ENCODE measurements around the gene DUOXA2. TPM values are rescaled to one million over a fixed set of nuclear protein-coding genes. Genes with fewer than 3 reads are reported as not detected.
"Not testable (repeated sequence)": the region's sequence is repeated elsewhere in the genome, so short reads cannot be mapped to it uniquely, and the experiment has no call there.

DUOXA2 gene
- polyA plus RNA-seq, 4 donors: not detected

DNA sequence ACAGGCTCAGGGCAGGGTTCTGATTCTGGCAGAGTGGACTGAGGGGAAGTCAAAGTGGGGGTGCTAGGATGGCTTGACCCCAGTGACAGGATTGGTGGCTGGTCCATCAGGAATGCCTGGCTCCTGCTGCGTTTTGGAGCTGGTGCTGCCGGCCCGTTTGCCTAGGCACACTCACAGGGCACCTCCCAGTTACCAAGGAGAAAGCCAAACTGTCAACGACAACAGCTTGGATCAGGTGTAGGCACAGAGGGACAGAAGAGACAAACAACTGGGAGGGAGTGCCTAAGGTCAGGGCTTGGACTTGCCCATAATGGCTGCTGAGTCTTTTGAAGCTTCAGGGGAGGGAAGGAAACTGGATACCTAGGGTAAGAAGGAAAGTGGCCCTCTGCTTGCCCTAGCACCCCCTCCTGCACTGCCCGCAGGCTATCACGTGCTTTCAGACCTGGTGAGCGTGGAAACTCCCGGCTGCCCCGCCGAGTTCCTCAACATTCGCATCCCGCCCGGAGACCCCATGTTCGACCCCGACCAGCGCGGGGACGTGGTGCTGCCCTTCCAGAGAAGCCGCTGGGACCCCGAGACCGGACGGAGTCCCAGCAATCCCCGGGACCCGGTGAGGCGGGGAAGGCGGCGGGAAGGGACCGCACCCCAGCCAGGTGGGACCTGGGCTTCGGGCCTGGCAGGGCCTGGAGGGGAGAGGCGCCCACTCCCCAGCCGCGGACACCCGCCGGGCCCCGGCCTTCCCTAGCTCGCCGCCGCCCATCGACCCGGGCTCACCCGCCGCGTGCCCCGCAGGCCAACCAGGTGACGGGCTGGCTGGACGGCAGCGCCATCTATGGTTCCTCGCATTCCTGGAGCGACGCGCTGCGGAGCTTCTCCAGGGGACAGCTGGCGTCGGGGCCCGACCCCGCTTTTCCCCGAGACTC is 20.8 kb downstream of the DUOXA2 start:
- DNase-seq (ENCODE audit: low read depth in 4 of 4, low spot score in 3 of 4): no peak

GRCh38 chr15:45135705-45136377 is 21.7 kb downstream of the DUOXA2 start:
- DNase-seq (ENCODE audit: low read depth in 4 of 4, low spot score in 3 of 4): not testable (repeated sequence)

DNA sequence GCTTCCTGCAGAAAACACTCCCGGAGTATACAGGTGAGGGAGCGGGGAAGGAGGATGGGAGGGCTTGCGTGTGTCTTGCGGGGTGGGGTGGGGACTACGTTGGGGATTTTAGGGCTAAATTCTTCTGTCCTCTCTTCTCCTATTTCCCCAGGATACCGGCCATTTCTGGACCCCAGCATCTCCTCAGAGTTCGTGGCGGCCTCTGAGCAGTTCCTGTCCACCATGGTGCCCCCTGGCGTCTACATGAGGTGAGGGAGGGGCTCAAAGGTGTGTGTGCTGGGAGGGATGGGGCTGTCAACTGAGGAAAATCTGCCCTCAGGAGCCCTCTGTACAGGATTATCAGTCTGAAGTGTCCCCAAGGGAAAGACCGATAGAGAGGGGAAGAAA is 22.2 kb downstream of the DUOXA2 start:
- DNase-seq (ENCODE audit: low read depth in 4 of 4, low spot score in 3 of 4): no peak

DNA sequence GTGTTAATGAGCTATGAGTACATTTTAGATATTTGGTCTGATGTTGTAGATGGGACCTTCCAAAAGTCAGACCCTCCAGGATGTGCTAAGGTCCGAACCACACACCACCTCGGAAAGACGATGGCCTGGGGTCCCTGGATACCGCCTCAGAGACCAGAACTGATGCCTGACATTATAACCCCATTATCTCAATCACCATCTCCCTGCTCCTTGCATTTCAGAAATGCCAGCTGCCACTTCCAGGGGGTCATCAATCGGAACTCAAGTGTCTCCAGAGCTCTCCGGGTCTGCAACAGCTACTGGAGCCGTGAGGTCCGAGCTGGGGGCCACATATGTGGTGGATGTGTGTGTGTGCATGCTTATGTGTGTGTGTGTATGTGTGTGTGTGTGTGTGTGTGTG is 23.6 kb downstream of the DUOXA2 start:
- DNase-seq (ENCODE audit: low read depth in 4 of 4, low spot score in 3 of 4): no peak

DNA sequence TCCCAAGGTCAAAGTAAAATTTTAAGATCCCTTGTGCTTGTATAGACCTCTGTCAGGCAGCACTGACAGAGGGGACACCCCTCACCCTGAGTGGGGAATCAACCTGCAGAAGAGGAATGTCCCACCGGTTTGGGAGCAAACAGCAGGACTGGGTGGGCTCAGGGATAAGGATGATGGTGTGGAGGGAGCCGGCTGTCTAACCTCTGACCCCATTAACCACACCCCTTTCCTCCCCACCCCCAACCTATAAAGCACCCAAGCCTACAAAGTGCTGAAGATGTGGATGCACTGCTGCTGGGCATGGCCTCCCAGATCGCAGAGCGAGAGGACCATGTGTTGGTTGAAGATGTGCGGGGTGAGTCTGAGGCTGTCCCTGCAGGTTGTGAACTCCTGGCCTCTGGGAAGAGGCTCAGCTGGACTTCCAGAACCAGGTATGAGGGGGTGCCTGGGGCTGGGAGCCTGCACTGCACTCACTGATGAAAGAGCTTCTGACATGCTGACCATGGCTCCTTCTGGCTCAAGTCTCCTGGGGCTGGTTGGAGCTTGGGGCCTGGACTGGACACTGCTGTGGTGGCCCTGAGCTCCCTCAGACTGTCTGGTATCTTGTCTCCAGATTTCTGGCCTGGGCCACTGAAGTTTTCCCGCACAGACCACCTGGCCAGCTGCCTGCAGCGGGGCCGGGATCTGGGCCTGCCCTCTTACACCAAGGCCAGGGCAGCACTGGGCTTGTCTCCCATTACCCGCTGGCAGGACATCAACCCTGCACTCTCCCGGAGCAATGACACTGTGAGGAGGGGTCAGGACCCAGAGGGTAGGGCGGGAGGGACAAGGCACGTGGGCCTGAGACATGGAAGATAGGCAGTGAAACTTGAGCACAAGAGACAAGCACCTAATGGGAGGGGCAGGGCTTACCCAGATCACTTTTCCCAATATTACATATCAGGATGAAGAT is 25.0 kb downstream of the DUOXA2 start:
- no peak for DNase-seq (ENCODE audit: low read depth in 4 of 4, low spot score in 3 of 4)

GRCh38 chr15:45139770-45140169 is 25.6 kb downstream of the DUOXA2 start:
- no peak for DNase-seq (ENCODE audit: low read depth in 4 of 4, low spot score in 3 of 4)

- DNase-seq (ENCODE audit: low read depth in 4 of 4, low spot score in 3 of 4): no peak
Measured at GRCh38 chr15:45140557-45141250, 26.6 kb downstream of the DUOXA2 start.

DNA sequence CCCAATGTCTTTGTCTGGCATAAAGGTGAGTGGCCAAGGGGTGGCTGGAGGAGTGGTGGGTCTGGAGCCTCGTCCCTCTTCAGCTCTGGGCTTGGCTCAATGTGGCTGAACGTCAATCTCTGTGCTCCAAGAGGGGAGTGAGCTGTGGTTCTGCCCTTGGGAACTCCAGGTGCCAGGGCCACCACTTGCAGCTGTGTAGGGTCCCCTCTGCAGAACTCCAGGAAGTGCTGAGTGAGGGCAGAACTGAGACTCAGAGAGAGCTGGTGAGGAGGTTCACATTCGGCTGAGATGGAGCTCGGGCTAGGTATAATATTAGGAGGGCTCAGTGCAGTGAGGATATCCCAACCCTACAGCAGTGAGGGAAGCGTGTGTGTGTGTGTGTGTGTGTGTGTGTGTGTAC is 27.3 kb downstream of the DUOXA2 start:
- DNase-seq (ENCODE audit: low read depth in 4 of 4, low spot score in 3 of 4): no peak

GRCh38 chr15:45143056-45143455 is 28.9 kb downstream of the DUOXA2 start:
- no peak for DNase-seq (ENCODE audit: low read depth in 4 of 4, low spot score in 3 of 4)

DNA sequence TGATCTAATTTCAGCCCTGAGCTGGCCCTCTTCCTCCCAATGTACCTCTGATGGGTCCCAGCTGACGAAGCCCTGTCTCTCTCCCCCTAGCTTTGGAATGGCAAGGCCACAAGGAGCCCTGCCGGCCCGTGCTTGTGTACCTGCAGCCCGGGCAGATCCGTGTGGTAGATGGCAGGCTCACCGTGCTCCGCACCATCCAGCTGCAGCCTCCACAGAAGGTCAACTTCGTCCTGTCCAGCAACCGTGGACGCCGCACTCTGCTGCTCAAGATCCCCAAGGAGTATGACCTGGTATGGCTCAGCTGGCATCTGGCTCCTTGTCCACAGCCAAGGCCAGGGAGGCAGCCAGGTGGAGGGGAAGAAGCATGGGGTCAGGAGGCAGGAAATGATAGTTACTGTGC is 29.8 kb downstream of the DUOXA2 start:
- no peak for DNase-seq (ENCODE audit: low read depth in 4 of 4, low spot score in 3 of 4)

- no peak for DNase-seq (ENCODE audit: low read depth in 4 of 4, low spot score in 3 of 4)
Measured at GRCh38 chr15:45144775-45145174, 30.6 kb downstream of the DUOXA2 start.

GRCh38 chr15:45146405-45146804 is 32.3 kb downstream of the DUOXA2 start:
- DNase-seq (ENCODE audit: low read depth in 4 of 4, low spot score in 3 of 4): no peak

DNA sequence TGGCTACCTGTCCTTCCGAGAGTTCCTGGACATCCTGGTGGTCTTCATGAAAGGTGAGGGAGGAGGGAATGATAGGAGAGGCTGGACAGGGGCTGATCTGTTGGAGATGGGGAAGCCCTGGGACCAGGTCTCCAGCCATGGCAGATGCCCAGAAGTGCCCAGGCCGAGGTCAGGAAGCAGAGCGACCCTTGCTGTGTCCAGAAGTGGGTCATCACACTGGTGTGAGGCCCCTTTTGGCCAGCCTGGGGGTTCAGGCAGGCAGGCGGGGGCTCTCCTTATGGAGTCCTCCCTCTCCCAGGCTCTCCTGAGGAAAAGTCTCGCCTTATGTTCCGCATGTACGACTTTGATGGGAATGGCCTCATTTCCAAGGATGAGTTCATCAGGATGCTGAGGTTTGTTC is 33.5 kb downstream of the DUOXA2 start:
- DNase-seq (ENCODE audit: low read depth in 4 of 4, low spot score in 3 of 4): no peak

DNA sequence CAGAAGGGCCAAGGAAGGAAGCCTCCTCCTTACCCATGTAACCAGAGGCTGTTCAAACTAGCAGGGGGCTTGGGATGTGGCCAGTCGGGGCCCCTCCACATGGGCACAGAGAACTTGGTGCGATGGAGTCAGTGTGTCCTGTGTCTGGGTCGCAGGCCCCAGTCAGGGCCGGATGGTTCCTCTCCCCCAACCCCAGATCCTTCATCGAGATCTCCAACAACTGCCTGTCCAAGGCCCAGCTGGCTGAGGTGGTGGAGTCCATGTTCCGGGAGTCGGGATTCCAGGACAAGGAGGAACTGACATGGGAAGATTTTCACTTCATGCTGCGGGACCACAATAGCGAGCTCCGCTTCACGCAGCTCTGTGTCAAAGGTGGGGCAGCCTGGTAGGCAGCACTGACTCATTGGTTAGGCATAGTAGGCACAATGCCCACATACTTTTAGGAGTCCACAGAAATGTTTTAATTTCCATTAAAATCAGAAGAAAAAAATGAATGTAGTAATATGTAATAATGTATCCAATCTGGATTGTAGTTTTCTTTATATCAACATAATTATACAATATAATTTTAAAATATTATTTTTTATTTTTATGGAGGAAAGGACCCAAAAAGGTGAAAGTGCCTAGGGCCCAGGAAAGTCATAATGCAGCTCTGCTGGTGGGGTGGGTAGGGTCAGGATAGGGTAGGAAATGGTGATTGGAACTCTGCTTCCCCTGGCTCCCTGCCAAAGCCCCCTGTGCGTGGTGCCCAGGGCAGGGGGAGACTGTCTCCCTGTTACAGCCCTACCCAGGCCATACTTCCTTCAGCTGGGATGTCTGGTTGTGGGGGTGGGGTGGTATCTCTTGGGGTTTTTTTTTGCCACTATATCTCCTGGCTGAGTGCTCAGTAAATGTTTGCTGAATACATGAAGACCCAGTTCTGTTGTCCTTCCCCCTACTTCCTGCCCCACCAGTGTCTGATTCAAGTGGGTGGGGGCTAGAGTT is 34.2 kb downstream of the DUOXA2 start:
- no peak for DNase-seq (ENCODE audit: low read depth in 4 of 4, low spot score in 3 of 4)

DNA sequence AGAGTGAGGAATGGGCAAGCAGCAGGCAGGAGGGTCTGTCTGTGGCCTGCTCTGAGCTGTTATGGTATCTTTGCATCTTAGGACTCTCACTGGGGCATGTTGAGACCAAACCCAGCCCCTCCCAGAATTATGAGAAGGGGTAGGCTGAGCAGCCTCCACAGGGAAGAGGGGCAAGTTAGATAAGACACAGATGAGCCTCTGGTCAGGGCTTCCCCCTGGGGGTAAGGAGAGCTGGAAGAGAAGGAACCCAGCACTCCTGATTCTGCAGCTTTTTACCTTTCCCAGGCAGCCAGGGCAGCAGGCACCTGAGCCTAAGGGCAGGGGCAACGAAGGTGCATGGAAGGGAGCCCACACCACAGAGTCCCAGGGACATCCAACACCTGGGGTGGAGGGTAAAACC is 34.9 kb downstream of the DUOXA2 start:
- DNase-seq (ENCODE audit: low read depth in 4 of 4, low spot score in 3 of 4): no peak

- no peak for DNase-seq (ENCODE audit: low read depth in 4 of 4, low spot score in 3 of 4)
Measured at GRCh38 chr15:45150481-45150880, 36.4 kb downstream of the DUOXA2 start.

DNA sequence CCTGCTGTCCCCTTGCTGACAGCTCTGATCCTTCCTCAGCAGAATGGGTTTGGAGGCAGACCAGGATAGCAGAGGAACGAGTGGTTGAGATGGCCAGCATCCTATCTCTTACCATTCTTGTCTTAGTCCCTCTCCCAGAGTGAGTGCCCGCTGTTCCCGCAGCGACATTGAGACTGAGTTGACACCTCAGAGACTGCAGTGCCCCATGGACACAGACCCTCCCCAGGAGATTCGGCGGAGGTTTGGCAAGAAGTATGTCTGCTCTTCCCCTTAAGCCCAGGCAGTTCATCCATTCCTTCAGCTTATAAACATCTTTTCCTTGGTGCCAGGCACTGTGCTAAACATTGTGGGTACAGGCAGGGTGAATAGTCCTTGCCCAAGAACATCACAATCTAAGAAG is 36.9 kb downstream of the DUOXA2 start:
- DNase-seq (ENCODE audit: low read depth in 4 of 4, low spot score in 3 of 4): no peak

DNA sequence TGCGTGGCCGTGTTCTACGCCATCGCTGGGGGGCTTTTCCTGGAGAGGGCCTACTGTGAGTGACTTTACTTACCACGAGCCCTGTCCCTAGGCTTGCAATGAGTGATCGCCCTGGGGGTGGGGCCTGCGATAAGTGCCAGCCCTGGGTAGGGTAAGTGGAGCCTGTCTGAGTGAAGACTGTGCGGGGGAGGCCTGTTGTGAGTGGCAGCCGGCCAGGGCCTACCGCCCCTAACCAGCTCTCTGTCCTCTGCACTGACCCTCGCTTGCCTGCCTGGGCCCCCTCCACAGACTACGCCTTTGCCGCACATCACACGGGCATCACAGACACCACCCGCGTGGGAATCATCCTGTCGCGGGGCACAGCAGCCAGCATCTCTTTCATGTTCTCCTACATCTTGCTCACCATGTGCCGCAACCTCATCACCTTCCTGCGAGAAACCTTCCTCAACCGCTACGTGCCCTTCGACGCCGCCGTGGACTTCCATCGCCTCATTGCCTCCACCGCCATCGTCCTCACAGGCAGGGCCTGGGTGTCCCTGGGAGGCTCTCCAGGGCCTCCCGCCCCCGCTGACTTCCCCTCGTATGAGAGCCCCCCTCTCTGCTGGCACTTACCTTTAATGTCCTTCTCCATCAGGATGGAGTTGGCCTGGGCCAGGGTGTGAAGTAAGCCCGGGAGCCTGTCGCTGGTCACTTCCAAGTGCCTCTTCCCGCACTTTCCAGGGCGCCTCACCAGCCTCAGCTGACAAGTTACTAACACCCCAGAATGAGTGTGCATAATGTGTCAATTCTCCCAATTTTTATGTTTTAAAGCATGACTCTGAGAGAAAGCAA is 38.1 kb downstream of the DUOXA2 start:
- no peak for DNase-seq (ENCODE audit: low read depth in 4 of 4, low spot score in 3 of 4)
